Measurements from ENCODE around the gene POTEH.
"Not testable (repeated sequence)": the region's sequence is repeated elsewhere in the genome, so short reads cannot be mapped to it uniquely, and the experiment has no call there.

The POTEH gene

GRCh38 chr22:15689749-15690125 lies at the start of gene POTEH:
Gene POTEH, plus strand, starts transcription at chr22:15690026. Its CDS starts 52 bp downstream, at chr22:15690078.
- DNase-seq = not testable (repeated sequence)

GRCh38 chr22:15642288-15642861 lies 47.5 kb upstream of the POTEH start:
- not testable (repeated sequence) for DNase-seq

GRCh38 chr22:15651954-15652353 lies 37.9 kb upstream of the POTEH start:
- not testable (repeated sequence) for DNase-seq

- DNase-seq = not testable (repeated sequence)
Observed at GRCh38 chr22:15652738-15653137, 37.1 kb upstream of the POTEH start.

GRCh38 chr22:15653241-15653640 lies 36.6 kb upstream of the POTEH start:
- not testable (repeated sequence) for DNase-seq

- not testable (repeated sequence) for DNase-seq
Observed at GRCh38 chr22:15661102-15661501, 28.7 kb upstream of the POTEH start.

- not testable (repeated sequence) for DNase-seq
Observed at GRCh38 chr22:15664682-15665081, 25.1 kb upstream of the POTEH start.

- DNase-seq = not testable (repeated sequence)
Observed at GRCh38 chr22:15665478-15665877, 24.3 kb upstream of the POTEH start.

GRCh38 chr22:15669430-15669829 lies 20.4 kb upstream of the POTEH start:
- not testable (repeated sequence) for DNase-seq

GRCh38 chr22:15679702-15680101 lies 10.1 kb upstream of the POTEH start:
- not testable (repeated sequence) for DNase-seq

GRCh38 chr22:15684115-15684514 lies 5.7 kb upstream of the POTEH start:
- not testable (repeated sequence) for DNase-seq

GRCh38 chr22:15684695-15685094 lies 5.1 kb upstream of the POTEH start:
- not testable (repeated sequence) for DNase-seq

GRCh38 chr22:15685641-15686040 lies 4.2 kb upstream of the POTEH start:
- not testable (repeated sequence) for DNase-seq

- DNase-seq = not testable (repeated sequence)
Observed at GRCh38 chr22:15687086-15687485, 2.7 kb upstream of the POTEH start.

GRCh38 chr22:15687676-15688075 lies 2.1 kb upstream of the POTEH start:
- not testable (repeated sequence) for DNase-seq

GRCh38 chr22:15688090-15688489 lies 1.7 kb upstream of the POTEH start:
- DNase-seq = not testable (repeated sequence)

GRCh38 chr22:15689012-15689748 lies 646 bp upstream of the POTEH start:
- not testable (repeated sequence) for DNase-seq

GRCh38 chr22:15713600-15713999 lies 23.8 kb downstream of the POTEH start:
- not testable (repeated sequence) for DNase-seq

GRCh38 chr22:15714125-15714524 lies 24.3 kb downstream of the POTEH start:
- not testable (repeated sequence) for DNase-seq

- not testable (repeated sequence) for DNase-seq
Observed at GRCh38 chr22:15721884-15722283, 32.1 kb downstream of the POTEH start.

- DNase-seq = not testable (repeated sequence)
Observed at GRCh38 chr22:15729209-15729917, 39.5 kb downstream of the POTEH start.

- DNase-seq = not testable (repeated sequence)
Observed at GRCh38 chr22:15731023-15731422, 41.2 kb downstream of the POTEH start.

GRCh38 chr22:15734411-15734810 lies 44.6 kb downstream of the POTEH start:
- not testable (repeated sequence) for DNase-seq
